Pancreas (tissue), 10 donors: ENCODE data around the gene TMTC2. TPM values are rescaled to one million over a fixed set of nuclear protein-coding genes. Genes with fewer than 3 reads are reported as not detected.

ENCODE experiments used
- ATAC-seq, 4 donors: fragments of 200-7000 bp; cut with Tn5 transposase; one replicate each; pipeline versions ENCODE4 v1.8.0 to v1.9.1; 2020; ENCODE audit warnings: mild to moderate bottlenecking in 4 of 4, moderate library complexity in 4 of 4
- DNase-seq, 6 donors: peaks; one replicate each; pipeline ENCODE4 v3.0.0-alpha.2; 2020
- FAIRE-seq: peaks from 2 replicates; lab custom pipeline; 2012; peaks lifted over from hg19 to GRCh38; lab: Jason Lieb, UNC
- H3K27ac ChIP-seq, 4 donors: fragments of 200-600 bp; sonication (generic); 1 replicate in 3 of 4; 2 replicates in 1 of 4; pipeline versions ENCODE4 v1.5.0 to v1.8.0; 2020
- H3K27me3 ChIP-seq, 4 donors: fragments of 200-600 bp; one replicate each; pipeline ENCODE4 v1.8.0; 2021
- H3K36me3 ChIP-seq, 3 donors: fragments of 200-600 bp; sonication (generic) in 1 of 3; one replicate each; pipeline versions ENCODE4 v1.5.0 to v1.8.0; 2020 to 2021
- H3K4me1 ChIP-seq, 3 donors: fragments of 200-600 bp; one replicate each; pipeline ENCODE4 v1.8.0; 2021
- H3K4me3 ChIP-seq, 4 donors: fragments of 200-600 bp; sonication (generic) in 2 of 4; one replicate each; pipeline versions ENCODE4 v1.5.0 to v1.8.0; 2020 to 2021
- H3K9me3 ChIP-seq, 4 donors: fragments of 200-600 bp; one replicate each; pipeline ENCODE4 v1.8.0; 2021
- CTCF ChIP-seq, 4 donors: fragments of 200-600 bp; sonication (generic) in 3 of 4; IDR thresholded peaks; one replicate each; pipeline versions ENCODE4 v1.5.0 to v1.8.0; 2021; ENCODE audit warnings: antibody characterized with exemption in 4 of 4
- WGBS, 2 donors: extraction: QIAGEN DNeasy Blood & Tissue Kit; methylation state at CpG; one replicate each; pipeline ENCODE4 v1.1.7; 2013; 5-methylcytosine and 5-hydroxymethylcytosine counted together
- intact Hi-C, 3 donors: fragments of 100-400 bp; cut with DNase I; formaldehyde crosslinking; loops; one replicate each; pipeline versions ENCODE4 v1.11.1 to v1.14.2; 2022
- polyA plus RNA-seq, 2 donors: library from polyadenylated mRNA; stranded (reverse); fragments of 200-250 nt; gene quantifications; one replicate each; pipeline ENCODE4 v1.2.3, GENCODE V29; 2013
- total RNA-seq, 6 donors: library from RNA; stranded (reverse); fragmentation: NEBNext Ultra II Directional in 4 of 6; extraction: Animal tissue kit (Norgen Biotek cat#: 25700) in 4 of 6; gene quantifications; one replicate each; pipeline versions ENCODE4 v1.2.1 to v1.2.4, GENCODE V29; 2021 to 2023
- donor health status: healthy with polysubstance abuse.
- donor health status: DM: no; HTN: no; CAD: no; lungs with moderate emphysema.
- donor health status: DM: no; HTN: no; CAD: no.
- donor health status: control.
- donor health status: control.
- donor health status: Bipolar disorder and iron deficiency.
- donor health status: DM: yes; HTN: yes; CAD: no.
- donor health status: DM: no; HTN: no; CAD: no.
- donor health status: DM: no; HTN: no; CAD: no.
- donor health status: DM: yes; HTN: yes; CAD: no.

TMTC2 gene
- total and polyA plus RNA-seq, 8 donors, result 5.3 to 14.4 (median 6.4) TPM

DNA sequence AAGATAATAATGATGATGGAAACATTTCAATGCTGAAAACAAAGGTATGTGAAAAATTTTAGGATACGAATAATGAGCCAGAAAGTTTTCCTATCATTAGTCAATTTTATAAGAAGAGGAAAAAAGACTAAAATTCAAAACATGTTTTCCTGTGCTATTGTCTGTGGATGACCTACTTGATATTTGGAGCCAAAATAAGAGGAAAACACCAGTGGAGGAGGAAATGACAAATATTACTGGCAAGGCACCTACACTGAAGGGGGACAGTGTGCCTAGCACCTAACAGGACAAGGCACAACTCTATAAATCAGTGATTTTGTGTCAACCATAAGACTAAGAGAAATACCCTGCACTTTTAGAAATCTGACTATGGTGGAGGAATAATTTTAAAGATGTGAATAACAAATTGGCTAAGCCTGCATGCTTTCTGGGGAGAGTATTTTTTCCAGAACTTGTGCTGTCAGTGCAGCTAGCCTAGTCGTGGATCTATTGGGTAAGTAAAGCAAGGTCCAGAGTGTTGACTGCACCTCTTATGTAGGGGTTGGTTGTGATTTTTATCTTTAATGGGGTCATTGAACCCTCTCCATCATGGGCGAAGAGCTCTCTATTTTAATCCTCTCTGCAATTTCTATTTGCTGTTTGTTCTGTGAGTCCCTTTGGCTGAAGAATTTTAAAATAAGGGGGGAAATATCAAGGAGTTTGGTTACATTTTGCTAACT lies 398.0 kb downstream of the TMTC2 start:
- DNase-seq, result no peak
- no peak for TF ChIP-seq CTCF (IDR thresholded peaks at IDR 0.05)
- WGBS, 2 donors, result 79 to 91% methylated on average over 3 of the region's 3 CpGs
- no peak overlapping the region for H3K27ac ChIP-seq
- no peak overlapping the region for H3K4me3 ChIP-seq
- H3K4me1 ChIP-seq, result no peaks in the 10 kb centered on the region
- no peaks in the 10 kb centered on the region for H3K9me3 ChIP-seq
- no peak for FAIRE-seq
- no peaks in the 10 kb centered on the region for H3K27me3 ChIP-seq
- intact Hi-C loops, result no loop called here
- no peaks in the 10 kb centered on the region for H3K36me3 ChIP-seq
- ATAC-seq, result no peak

DNA sequence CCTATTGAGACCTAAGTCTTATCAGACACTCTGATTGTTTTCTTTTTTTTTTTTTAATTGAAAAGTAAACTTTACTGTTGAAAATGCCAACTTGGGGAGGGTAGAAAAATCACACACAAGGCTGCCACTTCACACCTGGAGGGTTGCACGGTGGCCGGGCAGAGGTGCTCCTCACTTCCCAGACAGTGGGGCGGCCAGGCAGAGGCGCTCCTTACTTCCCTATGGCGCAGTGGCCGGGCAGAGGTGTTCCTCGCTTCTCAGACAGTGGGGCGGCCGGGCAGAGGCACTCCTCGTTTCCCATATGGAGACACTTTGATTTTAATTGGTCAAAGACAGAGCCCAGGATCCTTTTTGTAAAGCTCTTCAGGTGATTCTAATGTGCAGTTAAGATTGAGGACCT lies 399.3 kb downstream of the TMTC2 start:
- no peaks in the 10 kb centered on the region for H3K4me1 ChIP-seq
- H3K27me3 ChIP-seq, result no peaks in the 10 kb centered on the region
- no peak for DNase-seq
- no peak overlapping the region for H3K27ac ChIP-seq
- no peaks in the 10 kb centered on the region for H3K9me3 ChIP-seq
- WGBS, 2 donors, result 95 to 96% methylated on average over 10 of the region's 10 CpGs
- TF ChIP-seq CTCF (IDR thresholded peaks at IDR 0.05), result no peak
- no peak for FAIRE-seq
- intact Hi-C loops, result no loop called here
- no peaks in the 10 kb centered on the region for H3K36me3 ChIP-seq
- no peak overlapping the region for H3K4me3 ChIP-seq
- no peak for ATAC-seq

DNA sequence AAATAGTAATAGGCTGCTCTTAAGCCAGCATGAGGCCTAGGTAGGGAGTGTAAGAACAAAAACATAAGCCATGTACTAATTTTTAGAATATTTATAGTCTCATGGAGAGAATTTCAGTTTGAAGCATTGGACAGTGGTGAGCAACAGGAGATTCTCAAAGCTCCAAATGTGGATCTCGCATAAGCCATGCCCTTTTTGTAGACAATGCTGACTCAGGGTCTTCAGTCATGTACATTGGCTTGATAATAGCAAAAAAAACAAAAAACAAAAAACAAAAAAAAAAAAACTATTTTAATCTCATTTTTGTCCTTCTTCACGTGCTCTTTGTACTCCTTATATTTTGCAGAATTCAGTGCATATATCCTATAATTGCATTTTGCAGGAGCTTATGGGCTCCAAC lies 402.9 kb downstream of the TMTC2 start:
- 93 to 95% methylated on average over 2 of the region's 2 CpGs for WGBS, 2 donors
- intact Hi-C loops, result no loop called here
- Histone ChIP-seq H3K4me1 (no peaks in the 10 kb centered on the region), H3K27me3 (no peaks in the 10 kb centered on the region), H3K9me3 (no peaks in the 10 kb centered on the region), H3K27ac (no peak overlapping the region), H3K36me3 (no peaks in the 10 kb centered on the region), H3K4me3 (no peak overlapping the region)
- TF ChIP-seq CTCF (IDR thresholded peaks at IDR 0.05), result no peak
- no peak for ATAC-seq
- no peak for FAIRE-seq
- no peak for DNase-seq

DNA sequence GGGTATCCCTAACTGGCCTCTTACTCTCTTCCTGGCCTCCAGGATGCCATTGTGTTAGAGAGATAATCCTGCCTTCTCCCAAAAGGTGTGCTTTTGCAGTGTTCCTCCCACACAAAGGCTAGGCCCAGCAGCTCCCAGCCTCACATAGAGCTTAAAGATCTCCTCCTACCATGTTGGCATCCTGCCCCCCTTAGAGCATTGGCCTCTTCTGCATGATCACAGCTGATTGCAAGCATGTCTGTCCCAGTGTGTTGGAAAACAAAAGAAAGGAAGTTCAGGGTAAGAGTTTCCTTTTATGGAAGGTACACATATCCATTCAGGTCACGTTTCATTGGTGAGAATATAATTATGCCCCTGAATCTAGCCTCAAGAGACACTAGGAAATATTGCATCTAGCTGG lies 405.4 kb downstream of the TMTC2 start:
- no peak for DNase-seq
- Histone ChIP-seq H3K4me3 (no peak overlapping the region), H3K4me1 (no peaks in the 10 kb centered on the region), H3K36me3 (no peaks in the 10 kb centered on the region), H3K9me3 (no peaks in the 10 kb centered on the region), H3K27ac (no peak overlapping the region), H3K27me3 (no peaks in the 10 kb centered on the region)
- WGBS, 2 donors, result 88% methylated on average over 1 of the region's 1 CpG
- ATAC-seq, result no peak
- TF ChIP-seq CTCF (IDR thresholded peaks at IDR 0.05), result no peak
- intact Hi-C loops, result no loop called here
- no peak for FAIRE-seq

GRCh38 chr12:83092606-83093005 lies 405.9 kb downstream of the TMTC2 start:
- H3K27me3 ChIP-seq, result no peaks in the 10 kb centered on the region
- intact Hi-C loops, result no loop called here
- H3K36me3 ChIP-seq, result no peaks in the 10 kb centered on the region
- H3K4me1 ChIP-seq, result no peaks in the 10 kb centered on the region
- no peaks in the 10 kb centered on the region for H3K9me3 ChIP-seq
- FAIRE-seq (no peak), ATAC-seq (no peak), DNase-seq (no peak)
- H3K4me3 ChIP-seq, result no peak overlapping the region
- 87 to 91% methylated on average over 5 of the region's 5 CpGs for WGBS, 2 donors
- no peak overlapping the region for H3K27ac ChIP-seq
- TF ChIP-seq CTCF (IDR thresholded peaks at IDR 0.05), result no peak
